ENCODE data around the gene TLCD3A.
"Not testable (repeated sequence)": the region's sequence is repeated elsewhere in the genome, so short reads cannot be mapped to it uniquely, and the experiment has no call there.

The TLCD3A gene

DNA sequence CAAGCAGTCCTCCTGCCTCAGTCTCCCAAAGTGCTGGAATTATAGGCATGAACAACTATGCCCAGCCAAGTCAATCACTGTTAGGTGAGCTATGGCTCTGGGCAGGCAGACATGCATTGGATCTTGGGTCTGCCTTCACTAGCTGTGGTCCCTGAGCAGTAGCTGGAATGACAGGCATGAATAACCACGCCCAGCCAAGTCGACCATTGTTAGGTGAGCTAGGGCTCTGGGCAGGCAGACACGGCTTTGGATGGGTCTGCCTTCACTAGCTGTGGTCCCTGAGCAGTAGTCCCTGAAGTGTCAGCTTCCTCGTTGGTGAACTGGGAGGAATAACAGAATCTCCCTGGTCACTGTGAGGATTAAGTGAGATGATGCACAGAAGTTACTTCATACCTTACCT lies 56.2 kb downstream of the TLCD3A start:
- Histone ChIP-seq H2AFZ (ENCODE audit: low read depth, low read length) (no peak overlapping the region), H3K4me2 (ENCODE audit: low read length) (no peak overlapping the region), H3K9me3 (ENCODE audit: insufficient read depth, low read length) (no peaks in the 10 kb centered on the region), H3K27me3 (ENCODE audit: low read depth, low read length) (no peaks in the 10 kb centered on the region), H3K4me1 (ENCODE audit: low read length) (peaks cover 6% of the 10 kb centered on the region; the same call in 1 of the 2 replicates), H4K20me1 (ENCODE audit: insufficient read depth, low read length) (no peaks in the 10 kb centered on the region), H3K79me2 (ENCODE audit: low read length) (peaks cover 23% of the 10 kb centered on the region), H3K27ac (ENCODE audit: low read length) (no peak overlapping the region), H3K36me3 (replicated peaks; ENCODE audit: low read depth, low read length) (peaks cover 11% of the 10 kb centered on the region), H3K4me3 (ENCODE audit: low read length) (no peak overlapping the region), H3K9ac (ENCODE audit: low read length) (no peak overlapping the region)
- TF ChIP-seq, protein P1, sequence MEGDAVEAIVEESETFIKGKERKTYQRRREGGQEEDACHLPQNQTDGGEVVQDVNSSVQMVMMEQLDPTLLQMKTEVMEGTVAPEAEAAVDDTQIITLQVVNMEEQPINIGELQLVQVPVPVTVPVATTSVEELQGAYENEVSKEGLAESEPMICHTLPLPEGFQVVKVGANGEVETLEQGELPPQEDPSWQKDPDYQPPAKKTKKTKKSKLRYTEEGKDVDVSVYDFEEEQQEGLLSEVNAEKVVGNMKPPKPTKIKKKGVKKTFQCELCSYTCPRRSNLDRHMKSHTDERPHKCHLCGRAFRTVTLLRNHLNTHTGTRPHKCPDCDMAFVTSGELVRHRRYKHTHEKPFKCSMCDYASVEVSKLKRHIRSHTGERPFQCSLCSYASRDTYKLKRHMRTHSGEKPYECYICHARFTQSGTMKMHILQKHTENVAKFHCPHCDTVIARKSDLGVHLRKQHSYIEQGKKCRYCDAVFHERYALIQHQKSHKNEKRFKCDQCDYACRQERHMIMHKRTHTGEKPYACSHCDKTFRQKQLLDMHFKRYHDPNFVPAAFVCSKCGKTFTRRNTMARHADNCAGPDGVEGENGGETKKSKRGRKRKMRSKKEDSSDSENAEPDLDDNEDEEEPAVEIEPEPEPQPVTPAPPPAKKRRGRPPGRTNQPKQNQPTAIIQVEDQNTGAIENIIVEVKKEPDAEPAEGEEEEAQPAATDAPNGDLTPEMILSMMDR (IDR thresholded peaks at IDR 0.05; ENCODE audit: low read depth, low read length): no peak
- no peak for TF ChIP-seq EZH2phosphoT487 (IDR thresholded peaks at IDR 0.05; ENCODE audit: low read depth)

DNA sequence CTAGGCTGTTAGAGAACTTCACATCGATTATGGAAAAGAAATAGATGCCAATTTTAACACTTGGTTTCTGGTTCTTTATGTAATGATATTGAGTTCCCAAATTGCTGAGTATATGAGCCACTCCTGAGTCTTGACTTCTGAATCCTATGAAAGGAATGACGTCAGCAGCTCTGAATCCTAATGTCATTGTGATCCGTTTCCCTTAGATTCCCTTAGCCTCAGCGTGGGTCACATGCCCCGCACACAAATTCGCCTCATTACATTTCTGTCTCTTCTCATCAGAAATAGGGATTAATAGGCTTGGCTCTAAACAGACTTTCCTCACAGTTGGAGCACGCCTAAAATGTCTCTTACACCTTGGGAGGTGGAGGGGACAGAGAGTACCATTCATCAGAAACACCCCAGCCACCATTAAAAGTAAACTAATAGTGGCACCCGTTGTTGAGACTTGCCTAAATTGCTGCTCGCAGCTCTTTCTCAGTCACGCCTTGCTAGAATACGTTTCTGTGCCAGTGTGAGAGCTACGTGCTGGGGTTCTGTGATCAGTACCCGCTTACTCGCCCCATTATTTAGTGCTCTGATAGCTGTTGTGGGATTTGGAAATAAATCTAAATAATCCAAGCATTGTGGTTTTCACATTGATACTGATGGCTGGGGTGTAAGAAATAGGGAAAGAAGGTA lies 56.9 kb downstream of the TLCD3A start:
- Histone ChIP-seq H3K9ac (ENCODE audit: low read length) (no peak overlapping the region), H3K4me3 (ENCODE audit: low read length) (no peak overlapping the region), H3K4me2 (ENCODE audit: low read length) (no peak overlapping the region), H3K27me3 (ENCODE audit: low read depth, low read length) (no peaks in the 10 kb centered on the region), H2AFZ (ENCODE audit: low read depth, low read length) (no peak overlapping the region), H3K79me2 (ENCODE audit: low read length) (peaks cover 16% of the 10 kb centered on the region), H4K20me1 (ENCODE audit: insufficient read depth, low read length) (no peaks in the 10 kb centered on the region), H3K36me3 (replicated peaks; ENCODE audit: low read depth, low read length) (peaks cover 7% of the 10 kb centered on the region), H3K4me1 (ENCODE audit: low read length) (no peaks in the 10 kb centered on the region), H3K27ac (ENCODE audit: low read length) (no peak overlapping the region), H3K9me3 (ENCODE audit: insufficient read depth, low read length) (no peaks in the 10 kb centered on the region)
- no peak for TF ChIP-seq EZH2phosphoT487 (IDR thresholded peaks at IDR 0.05; ENCODE audit: low read depth)
- TF ChIP-seq, protein P1 (IDR thresholded peaks at IDR 0.05; ENCODE audit: low read depth, low read length): no peak

DNA sequence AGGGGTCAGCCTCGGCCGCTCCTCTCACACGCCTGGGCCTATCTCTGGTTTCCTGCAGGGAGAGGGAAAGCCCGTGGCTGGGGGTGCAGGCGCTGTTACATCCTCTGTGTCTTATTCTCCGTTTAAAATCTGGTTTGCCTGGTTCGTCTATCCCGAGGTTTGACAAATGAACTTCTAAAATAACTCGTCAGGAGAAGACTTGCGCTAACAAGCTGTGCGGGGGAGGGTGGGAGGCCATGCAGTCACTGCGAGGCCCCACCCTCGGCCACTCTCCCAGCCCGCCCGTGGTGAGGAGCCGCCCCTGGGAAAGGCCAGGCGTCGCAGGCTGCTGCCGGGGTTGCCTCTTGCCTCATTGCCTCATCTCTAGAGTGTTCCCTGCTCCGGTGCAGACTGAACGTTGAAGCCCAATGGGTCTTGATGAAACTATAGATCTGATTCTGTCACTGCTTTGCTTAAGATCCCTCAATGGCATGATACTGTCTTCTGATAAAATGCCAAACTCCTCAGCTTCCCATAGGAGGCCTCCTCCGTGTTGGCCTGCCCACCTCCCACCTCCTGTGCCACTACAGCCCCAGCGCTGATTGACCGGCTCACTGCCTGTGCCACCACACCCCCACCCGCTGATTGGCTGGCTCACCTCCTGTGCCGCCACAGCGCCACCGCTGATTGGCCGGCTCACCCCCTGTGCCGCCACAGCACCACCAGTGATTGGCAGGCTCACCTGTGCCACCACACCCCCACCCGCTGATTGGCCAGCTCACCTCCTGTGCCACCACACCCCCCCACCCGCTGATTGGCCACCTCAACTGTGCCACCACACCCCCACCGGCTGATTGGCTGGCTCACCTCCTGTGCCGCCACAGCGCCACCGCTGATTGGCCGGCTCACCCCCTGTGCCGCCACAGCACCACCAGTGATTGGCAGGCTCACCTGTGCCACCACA lies 57.8 kb downstream of the TLCD3A start:
- H3K27ac ChIP-seq (ENCODE audit: low read length); H3K4me1 ChIP-seq (ENCODE audit: low read length); H3K9ac ChIP-seq (ENCODE audit: low read length); H3K4me3 ChIP-seq (ENCODE audit: low read length); H4K20me1 ChIP-seq (ENCODE audit: insufficient read depth, low read length); H3K9me3 ChIP-seq (ENCODE audit: insufficient read depth, low read length); H3K36me3 ChIP-seq (replicated peaks; ENCODE audit: low read depth, low read length); H3K27me3 ChIP-seq (ENCODE audit: low read depth, low read length); H3K4me2 ChIP-seq (ENCODE audit: low read length); H3K79me2 ChIP-seq (ENCODE audit: low read length); H2AFZ ChIP-seq (ENCODE audit: low read depth, low read length): not testable (repeated sequence)

DNA sequence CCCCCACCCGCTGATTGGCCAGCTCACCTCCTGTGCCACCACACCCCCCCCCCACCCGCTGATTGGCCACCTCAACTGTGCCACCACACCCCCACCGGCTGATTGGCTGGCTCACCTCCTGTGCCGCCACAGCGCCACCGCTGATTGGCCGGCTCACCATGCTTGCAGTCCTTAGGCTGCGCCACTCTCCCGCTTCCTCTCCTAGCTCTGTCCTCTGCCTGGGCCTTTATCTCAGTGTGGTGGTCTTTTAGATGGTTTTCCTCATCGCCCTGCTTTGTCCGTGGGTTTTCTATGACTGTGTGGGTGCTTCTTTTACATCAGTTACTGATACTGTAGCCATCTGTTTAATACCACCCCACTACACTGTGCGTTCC lies 58.5 kb downstream of the TLCD3A start:
- not testable (repeated sequence) for H3K27me3 ChIP-seq (ENCODE audit: low read depth, low read length); H3K9ac ChIP-seq (ENCODE audit: low read length)

DNA sequence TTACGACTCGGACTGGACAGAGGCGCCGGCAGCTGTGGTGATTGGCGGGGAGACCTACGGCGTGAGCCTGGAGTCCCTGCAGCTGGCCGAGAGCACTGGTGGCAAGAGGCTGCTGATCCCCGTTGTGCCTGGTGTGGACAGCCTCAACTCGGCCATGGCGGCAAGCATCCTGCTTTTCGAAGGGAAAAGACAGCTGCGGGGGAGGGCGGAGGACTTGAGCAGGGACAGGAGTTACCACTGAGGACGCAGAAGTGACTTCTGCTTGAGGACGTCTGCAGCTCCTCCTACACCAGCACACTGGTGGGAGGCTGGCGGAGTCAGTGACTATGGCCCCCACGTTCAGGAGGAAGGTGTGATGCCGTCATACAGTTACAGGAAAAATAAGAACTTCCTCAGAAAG lies 59.4 kb downstream of the TLCD3A start:
- no peaks in the 10 kb centered on the region for H3K9me3 ChIP-seq (ENCODE audit: insufficient read depth, low read length)
- no peak overlapping the region for H3K9ac ChIP-seq (ENCODE audit: low read length)
- peaks cover 6% of the 10 kb centered on the region for H3K36me3 ChIP-seq (replicated peaks; ENCODE audit: low read depth, low read length)
- H3K4me1 ChIP-seq (ENCODE audit: low read length): no peaks in the 10 kb centered on the region
- H2AFZ ChIP-seq (ENCODE audit: low read depth, low read length): no peak overlapping the region
- no peaks in the 10 kb centered on the region for H3K79me2 ChIP-seq (ENCODE audit: low read length)
- H4K20me1 ChIP-seq (ENCODE audit: insufficient read depth, low read length): no peaks in the 10 kb centered on the region
- TF ChIP-seq, protein P1 (IDR thresholded peaks at IDR 0.05; ENCODE audit: low read depth, low read length): no peak
- TF ChIP-seq EZH2phosphoT487 (IDR thresholded peaks at IDR 0.05; ENCODE audit: low read depth): no peak
- H3K27me3 ChIP-seq (ENCODE audit: low read depth, low read length): no peaks in the 10 kb centered on the region
- H3K4me3 ChIP-seq (ENCODE audit: low read length): no peak overlapping the region
- H3K4me2 ChIP-seq (ENCODE audit: low read length): no peak overlapping the region
- H3K27ac ChIP-seq (ENCODE audit: low read length): no peak overlapping the region

More for the DNA sequence above, 58.5 kb downstream of the TLCD3A start:
- H4K20me1 ChIP-seq (ENCODE audit: insufficient read depth, low read length); H3K79me2 ChIP-seq (ENCODE audit: low read length); H3K9me3 ChIP-seq (ENCODE audit: insufficient read depth, low read length); H2AFZ ChIP-seq (ENCODE audit: low read depth, low read length); H3K4me3 ChIP-seq (ENCODE audit: low read length); H3K36me3 ChIP-seq (replicated peaks; ENCODE audit: low read depth, low read length); H3K4me2 ChIP-seq (ENCODE audit: low read length); H3K27ac ChIP-seq (ENCODE audit: low read length); H3K4me1 ChIP-seq (ENCODE audit: low read length): not testable (repeated sequence)
